ENCODE data around the gene DENND5A. TPM values are rescaled to one million over a fixed set of nuclear protein-coding genes. Genes with fewer than 3 reads are reported as not detected.
A peak's percentile ranks its signal among the peaks of the same experiment; 100 is the strongest.

DENND5A gene
- total RNA-seq, 4 donors from 2014 or later: 60.0 to 199 (median 99.4) TPM

GRCh38 chr11:9096427-9096826 is 168.7 kb downstream of the DENND5A start:
- TF ChIP-seq, protein P1, sequence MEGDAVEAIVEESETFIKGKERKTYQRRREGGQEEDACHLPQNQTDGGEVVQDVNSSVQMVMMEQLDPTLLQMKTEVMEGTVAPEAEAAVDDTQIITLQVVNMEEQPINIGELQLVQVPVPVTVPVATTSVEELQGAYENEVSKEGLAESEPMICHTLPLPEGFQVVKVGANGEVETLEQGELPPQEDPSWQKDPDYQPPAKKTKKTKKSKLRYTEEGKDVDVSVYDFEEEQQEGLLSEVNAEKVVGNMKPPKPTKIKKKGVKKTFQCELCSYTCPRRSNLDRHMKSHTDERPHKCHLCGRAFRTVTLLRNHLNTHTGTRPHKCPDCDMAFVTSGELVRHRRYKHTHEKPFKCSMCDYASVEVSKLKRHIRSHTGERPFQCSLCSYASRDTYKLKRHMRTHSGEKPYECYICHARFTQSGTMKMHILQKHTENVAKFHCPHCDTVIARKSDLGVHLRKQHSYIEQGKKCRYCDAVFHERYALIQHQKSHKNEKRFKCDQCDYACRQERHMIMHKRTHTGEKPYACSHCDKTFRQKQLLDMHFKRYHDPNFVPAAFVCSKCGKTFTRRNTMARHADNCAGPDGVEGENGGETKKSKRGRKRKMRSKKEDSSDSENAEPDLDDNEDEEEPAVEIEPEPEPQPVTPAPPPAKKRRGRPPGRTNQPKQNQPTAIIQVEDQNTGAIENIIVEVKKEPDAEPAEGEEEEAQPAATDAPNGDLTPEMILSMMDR (IDR thresholded peaks at IDR 0.05): no peak
- no peak for TF ChIP-seq POLR2A (IDR thresholded peaks at IDR 0.05)
- H3K36me3 ChIP-seq: no peaks in the 10 kb centered on the region
- H3K9me3 ChIP-seq: no peaks in the 10 kb centered on the region
- no peaks in the 10 kb centered on the region for H3K27me3 ChIP-seq
- no peak overlapping the region for H3K4me3 ChIP-seq
- no peak overlapping the region for H3K27ac ChIP-seq
- intact Hi-C loops (cut with DNase I; ENCODE audit: low total_unique reads): no loop called here
- DNase-seq: no peak
- H3K4me1 ChIP-seq: no peaks in the 10 kb centered on the region

GRCh38 chr11:9095421-9095820 is 169.7 kb downstream of the DENND5A start:
- no peak for TF ChIP-seq POLR2A (IDR thresholded peaks at IDR 0.05)
- TF ChIP-seq, protein P1 (IDR thresholded peaks at IDR 0.05): no peak
- H3K27me3 ChIP-seq: peaks cover 0 to 3% of the 10 kb centered on the region in 2 donors
- H3K9me3 ChIP-seq: no peaks in the 10 kb centered on the region
- intact Hi-C loops (cut with DNase I; ENCODE audit: low total_unique reads): no loop called here
- no peak for DNase-seq
- no peaks in the 10 kb centered on the region for H3K4me1 ChIP-seq
- no peak overlapping the region for H3K27ac ChIP-seq
- no peaks in the 10 kb centered on the region for H3K36me3 ChIP-seq
- H3K4me3 ChIP-seq: no peak overlapping the region

DNA sequence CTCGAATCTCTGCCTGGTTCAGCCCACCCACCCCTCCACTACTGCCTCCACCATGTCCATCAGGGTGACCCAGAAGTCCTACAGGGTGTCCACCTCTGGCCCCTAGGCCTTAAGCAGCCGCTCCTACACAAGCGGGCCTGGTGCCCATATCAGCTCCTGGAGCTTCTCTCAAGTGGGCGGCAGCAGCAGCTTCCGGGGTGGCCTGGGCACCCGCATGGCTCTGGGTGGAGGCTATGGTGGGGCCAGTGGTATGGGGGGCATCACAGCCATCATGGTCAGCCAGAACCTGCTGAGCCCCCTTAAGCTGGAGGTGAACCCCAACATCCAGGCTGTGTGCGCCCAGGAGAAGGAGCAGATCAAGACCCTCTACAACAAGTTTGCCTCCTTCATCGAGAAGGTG is 170.7 kb downstream of the DENND5A start:
- Histone ChIP-seq H3K9me3 (no peaks in the 10 kb centered on the region), H3K27ac (no peak overlapping the region), H3K36me3 (no peaks in the 10 kb centered on the region), H3K4me1 (no peaks in the 10 kb centered on the region), H3K4me3 (no peak overlapping the region), H3K27me3 (peaks cover 0 to 3% of the 10 kb centered on the region in 2 donors)
- no peak for TF ChIP-seq POLR2A (IDR thresholded peaks at IDR 0.05)
- intact Hi-C loops (cut with DNase I; ENCODE audit: low total_unique reads): no loop called here
- no peak for DNase-seq

- peaks cover 0 to 3% of the 10 kb centered on the region in 2 donors for H3K27me3 ChIP-seq
- no peak for DNase-seq
- H3K36me3 ChIP-seq: no peaks in the 10 kb centered on the region
- no peak overlapping the region for H3K27ac ChIP-seq
- H3K9me3 ChIP-seq: no peaks in the 10 kb centered on the region
- TF ChIP-seq, protein P1 (IDR thresholded peaks at IDR 0.05): peak in 1 of 4 experiments; percentile 17
- TF ChIP-seq POLR2A (IDR thresholded peaks at IDR 0.05): no peak
- H3K4me1 ChIP-seq: no peaks in the 10 kb centered on the region
- intact Hi-C loops (cut with DNase I; ENCODE audit: low total_unique reads): no loop called here
- H3K4me3 ChIP-seq: no peak overlapping the region
Measured at GRCh38 chr11:9092853-9093778, 172.0 kb downstream of the DENND5A start.

DNA sequence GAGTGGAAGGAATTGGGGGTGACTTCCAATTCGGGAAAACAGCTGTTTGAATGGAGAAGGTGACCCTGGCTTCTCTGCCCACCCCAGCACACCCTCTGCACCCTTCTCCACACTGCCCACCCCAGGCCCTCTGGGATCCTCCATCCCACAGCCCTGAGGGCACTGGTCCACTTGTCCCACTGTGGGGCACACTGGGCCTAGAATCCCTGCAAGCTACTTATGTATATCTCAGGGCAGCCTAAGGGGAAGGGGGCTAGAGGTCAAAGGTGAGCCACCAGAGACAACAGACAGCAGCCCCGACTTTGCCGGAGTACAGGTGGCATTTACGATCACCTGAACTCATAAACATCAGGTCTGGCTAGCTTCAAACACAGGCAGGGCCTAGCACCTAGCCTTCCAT is 173.1 kb downstream of the DENND5A start:
- Histone ChIP-seq H3K4me3 (no peak overlapping the region), H3K27ac (no peak overlapping the region), H3K27me3 (peaks cover 0 to 3% of the 10 kb centered on the region in 2 donors), H3K36me3 (no peaks in the 10 kb centered on the region), H3K9me3 (no peaks in the 10 kb centered on the region), H3K4me1 (no peaks in the 10 kb centered on the region)
- no peak for TF ChIP-seq POLR2A (IDR thresholded peaks at IDR 0.05)
- TF ChIP-seq, protein P1 (IDR thresholded peaks at IDR 0.05): no peak
- DNase-seq: no peak
- intact Hi-C loops (cut with DNase I; ENCODE audit: low total_unique reads): no loop called here
